HEK293 (cell line): Measurements from ENCODE around the gene SYNE1.

Experiments
- CTCF ChIA-PET: fragments of 350-600 bp; formaldehyde crosslinking; extraction: SDS; loops from one replicate; lab custom pipeline; 2021; ENCODE audit warnings: antibody characterized with exemption; lab: Yijun Ruan, JAX
- POLR2A ChIA-PET: fragments of 300-600 bp; formaldehyde crosslinking; extraction: SDS; loops from one replicate; lab custom pipeline; 2020; ENCODE audit warnings: antibody characterized with exemption, inconsistent platforms; lab: Yijun Ruan, JAX
- H3K27ac ChIP-seq: fragments of 200-500 bp; sonication (Bioruptor generic); 2 replicates; pipeline ENCODE4 v1.5.1; 2014; ENCODE audit warnings: low read depth, low read length, control low read depth, inconsistent platforms; ENCODE audit errors: extremely low read depth
- H3K36me3 ChIP-seq, 2 experiments: fragments of 200-500 bp in 1 of 2; sonication (Bioruptor generic) in 1 of 2; 1 replicate in 1 of 2; 2 replicates in 1 of 2; pipeline ENCODE4 v1.5.1; 2014 to 2017; ENCODE audit warnings: inconsistent platforms in 2 of 2, low read length in 2 of 2; ENCODE audit not compliant: control insufficient read depth in 2 of 2, insufficient read depth in 1 of 2
- H3K4me1 ChIP-seq: fragments of 200-500 bp; sonication (Bioruptor generic); 2 replicates; pipeline ENCODE4 v1.5.1; 2014; ENCODE audit warnings: mild to moderate bottlenecking, low read length, inconsistent platforms; ENCODE audit not compliant: control insufficient read depth, insufficient read depth
- H3K4me3 ChIP-seq: 2 replicates; pipeline ENCODE4 v1.5.1; 2011; ENCODE audit warnings: low read depth, mild to moderate bottlenecking, control low read depth, low read length, moderate library complexity
- H3K9me3 ChIP-seq: fragments of 200-500 bp; sonication (Bioruptor generic); 2 replicates; pipeline ENCODE4 v1.5.1; 2014; ENCODE audit warnings: low read depth, low read length, inconsistent platforms; ENCODE audit not compliant: control insufficient read depth, insufficient read depth
- IKZF3 ChIP-seq: fragments of 450-650 bp; IDR thresholded peaks from 2 replicates; pipeline ENCODE4 v1.5.0; 2018; ENCODE audit warnings: missing biosample characterization, mild to moderate bottlenecking, missing genetic modification characterization, moderate library complexity
- KLF10 ChIP-seq: fragments of 450-650 bp; IDR thresholded peaks from 2 replicates; pipeline ENCODE4 v1.5.1; 2018; ENCODE audit warnings: missing biosample characterization, mild to moderate bottlenecking, missing genetic modification characterization
- RBAK ChIP-seq: fragments of 450-650 bp; formaldehyde crosslinking; IDR thresholded peaks from 2 replicates; pipeline ENCODE4 v1.5.1; 2016; ENCODE audit warnings: missing biosample characterization, missing genetic modification characterization
- ZFP69B ChIP-seq: fragments of 450-650 bp; formaldehyde crosslinking; IDR thresholded peaks from 2 replicates; pipeline ENCODE4 v1.5.1; 2016; ENCODE audit warnings: missing biosample characterization, missing genetic modification characterization
- ZNF239 ChIP-seq: fragments of 450-650 bp; formaldehyde crosslinking; IDR thresholded peaks from 2 replicates; pipeline ENCODE4 v1.5.1; 2016; ENCODE audit warnings: missing biosample characterization, missing genetic modification characterization
- ZNF24 ChIP-seq: fragments of 450-650 bp; formaldehyde crosslinking; IDR thresholded peaks from 2 replicates; pipeline ENCODE4 v1.5.1; 2016; ENCODE audit warnings: missing biosample characterization, missing genetic modification characterization
- ZNF473 ChIP-seq: fragments of 450-650 bp; formaldehyde crosslinking; IDR thresholded peaks from 2 replicates; pipeline ENCODE4 v1.5.1; 2017; ENCODE audit warnings: missing biosample characterization, missing genetic modification characterization
- ZNF518A ChIP-seq: fragments of 450-650 bp; formaldehyde crosslinking; conservative IDR thresholded peaks from 2 replicates; pipeline ENCODE4 v1.5.1; 2016; ENCODE audit warnings: low read depth, missing biosample characterization, missing genetic modification characterization
- ZNF521 ChIP-seq: fragments of 450-650 bp; formaldehyde crosslinking; IDR thresholded peaks from 2 replicates; pipeline ENCODE4 v1.5.1; 2017; ENCODE audit warnings: missing biosample characterization, mild to moderate bottlenecking, missing genetic modification characterization
- ZNF621 ChIP-seq: fragments of 450-650 bp; formaldehyde crosslinking; IDR thresholded peaks from 2 replicates; pipeline ENCODE4 v1.5.1; 2017; ENCODE audit warnings: missing biosample characterization, missing genetic modification characterization
- ZNF623 ChIP-seq: fragments of 450-650 bp; formaldehyde crosslinking; IDR thresholded peaks from 2 replicates; pipeline ENCODE4 v1.5.1; 2016; ENCODE audit warnings: missing biosample characterization, missing genetic modification characterization
- ZNF677 ChIP-seq: fragments of 450-650 bp; IDR thresholded peaks from 2 replicates; pipeline ENCODE4 v1.5.0; 2018; ENCODE audit warnings: missing biosample characterization, mild to moderate bottlenecking, missing genetic modification characterization, moderate library complexity
- TF ChIP-seq, protein P1 (sequence below): fragments of 450-650 bp; formaldehyde crosslinking; IDR thresholded peaks from 2 replicates; pipeline ENCODE4 v1.5.1; 2016; ENCODE audit warnings: missing biosample characterization, missing genetic modification characterization, borderline replicate concordance
- TF ChIP-seq, protein P2 (sequence below): fragments of 450-650 bp; formaldehyde crosslinking; IDR thresholded peaks from 2 replicates; pipeline ENCODE4 v1.5.1; 2016; ENCODE audit warnings: missing biosample characterization, missing genetic modification characterization

SYNE1 gene

GRCh38 chr6:152435816-152436215 is 201.3 kb downstream of the SYNE1 start:
- TF ChIP-seq ZNF623 (tag by site-specific recombination) (no peak), RBAK (no peak), IKZF3 (tag by site-specific recombination) (no peak), ZNF518A (tag by site-specific recombination) (no peak), ZNF24 (no peak), KLF10 (tag by site-specific recombination) (no peak), ZNF621 (tag by site-specific recombination) (no peak), ZNF521 (tag by site-specific recombination) (no peak), ZNF677 (tag by site-specific recombination) (no peak), ZNF239 (no peak), ZNF473 (tag by site-specific recombination) (no peak), ZFP69B (no peak)
- TF ChIP-seq, protein P1, sequence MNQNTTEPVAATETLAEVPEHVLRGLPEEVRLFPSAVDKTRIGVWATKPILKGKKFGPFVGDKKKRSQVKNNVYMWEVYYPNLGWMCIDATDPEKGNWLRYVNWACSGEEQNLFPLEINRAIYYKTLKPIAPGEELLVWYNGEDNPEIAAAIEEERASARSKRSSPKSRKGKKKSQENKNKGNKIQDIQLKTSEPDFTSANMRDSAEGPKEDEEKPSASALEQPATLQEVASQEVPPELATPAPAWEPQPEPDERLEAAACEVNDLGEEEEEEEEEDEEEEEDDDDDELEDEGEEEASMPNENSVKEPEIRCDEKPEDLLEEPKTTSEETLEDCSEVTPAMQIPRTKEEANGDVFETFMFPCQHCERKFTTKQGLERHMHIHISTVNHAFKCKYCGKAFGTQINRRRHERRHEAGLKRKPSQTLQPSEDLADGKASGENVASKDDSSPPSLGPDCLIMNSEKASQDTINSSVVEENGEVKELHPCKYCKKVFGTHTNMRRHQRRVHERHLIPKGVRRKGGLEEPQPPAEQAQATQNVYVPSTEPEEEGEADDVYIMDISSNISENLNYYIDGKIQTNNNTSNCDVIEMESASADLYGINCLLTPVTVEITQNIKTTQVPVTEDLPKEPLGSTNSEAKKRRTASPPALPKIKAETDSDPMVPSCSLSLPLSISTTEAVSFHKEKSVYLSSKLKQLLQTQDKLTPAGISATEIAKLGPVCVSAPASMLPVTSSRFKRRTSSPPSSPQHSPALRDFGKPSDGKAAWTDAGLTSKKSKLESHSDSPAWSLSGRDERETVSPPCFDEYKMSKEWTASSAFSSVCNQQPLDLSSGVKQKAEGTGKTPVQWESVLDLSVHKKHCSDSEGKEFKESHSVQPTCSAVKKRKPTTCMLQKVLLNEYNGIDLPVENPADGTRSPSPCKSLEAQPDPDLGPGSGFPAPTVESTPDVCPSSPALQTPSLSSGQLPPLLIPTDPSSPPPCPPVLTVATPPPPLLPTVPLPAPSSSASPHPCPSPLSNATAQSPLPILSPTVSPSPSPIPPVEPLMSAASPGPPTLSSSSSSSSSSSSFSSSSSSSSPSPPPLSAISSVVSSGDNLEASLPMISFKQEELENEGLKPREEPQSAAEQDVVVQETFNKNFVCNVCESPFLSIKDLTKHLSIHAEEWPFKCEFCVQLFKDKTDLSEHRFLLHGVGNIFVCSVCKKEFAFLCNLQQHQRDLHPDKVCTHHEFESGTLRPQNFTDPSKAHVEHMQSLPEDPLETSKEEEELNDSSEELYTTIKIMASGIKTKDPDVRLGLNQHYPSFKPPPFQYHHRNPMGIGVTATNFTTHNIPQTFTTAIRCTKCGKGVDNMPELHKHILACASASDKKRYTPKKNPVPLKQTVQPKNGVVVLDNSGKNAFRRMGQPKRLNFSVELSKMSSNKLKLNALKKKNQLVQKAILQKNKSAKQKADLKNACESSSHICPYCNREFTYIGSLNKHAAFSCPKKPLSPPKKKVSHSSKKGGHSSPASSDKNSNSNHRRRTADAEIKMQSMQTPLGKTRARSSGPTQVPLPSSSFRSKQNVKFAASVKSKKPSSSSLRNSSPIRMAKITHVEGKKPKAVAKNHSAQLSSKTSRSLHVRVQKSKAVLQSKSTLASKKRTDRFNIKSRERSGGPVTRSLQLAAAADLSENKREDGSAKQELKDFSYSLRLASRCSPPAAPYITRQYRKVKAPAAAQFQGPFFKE, result no peak
- TF ChIP-seq, protein P2, sequence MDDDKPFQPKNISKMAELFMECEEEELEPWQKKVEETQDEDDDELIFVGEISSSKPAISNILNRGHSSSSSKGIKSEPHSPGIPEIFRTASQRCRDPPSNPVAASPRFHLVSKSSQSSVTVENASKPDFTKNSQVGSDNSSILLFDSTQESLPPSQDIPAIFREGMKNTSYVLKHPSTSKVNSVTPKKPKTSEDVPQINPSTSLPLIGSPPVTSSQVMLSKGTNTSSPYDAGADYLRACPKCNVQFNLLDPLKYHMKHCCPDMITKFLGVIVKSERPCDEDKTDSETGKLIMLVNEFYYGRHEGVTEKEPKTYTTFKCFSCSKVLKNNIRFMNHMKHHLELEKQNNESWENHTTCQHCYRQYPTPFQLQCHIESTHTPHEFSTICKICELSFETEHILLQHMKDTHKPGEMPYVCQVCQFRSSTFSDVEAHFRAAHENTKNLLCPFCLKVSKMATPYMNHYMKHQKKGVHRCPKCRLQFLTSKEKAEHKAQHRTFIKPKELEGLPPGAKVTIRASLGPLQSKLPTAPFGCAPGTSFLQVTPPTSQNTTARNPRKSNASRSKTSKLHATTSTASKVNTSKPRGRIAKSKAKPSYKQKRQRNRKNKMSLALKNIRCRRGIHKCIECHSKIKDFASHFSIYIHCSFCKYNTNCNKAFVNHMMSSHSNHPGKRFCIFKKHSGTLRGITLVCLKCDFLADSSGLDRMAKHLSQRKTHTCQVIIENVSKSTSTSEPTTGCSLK, result no peak
- TF ChIP-seq, all 188 proteins: peak for 0
- ChIA-PET POLR2A (no interaction called here), CTCF (no interaction called here)
- Histone ChIP-seq H3K4me1 (no peaks in the 10 kb centered on the region), H3K4me3 (no peak overlapping the region), H3K9me3 (no peaks in the 10 kb centered on the region), H3K27ac (no peak overlapping the region), H3K36me3 (no peaks in the 10 kb centered on the region)
